Osteocyte (in vitro differentiated cells): ENCODE data around the gene GGN. TPM values are rescaled to one million over a fixed set of nuclear protein-coding genes. Genes with fewer than 3 reads are reported as not detected.

ENCODE experiments used
- DNase-seq: peaks from one replicate; pipeline ENCODE4 v3.0.0; 2021; ENCODE audit warnings: mixed read lengths; ENCODE audit not compliant: unreplicated experiment; ENCODE audit errors: extremely low spot score
- H3K27ac Mint-ChIP-seq: one replicate; pipeline ENCODE4 v1.8.0; 2021; ENCODE audit warnings: mild to moderate bottlenecking, mixed read lengths; ENCODE audit not compliant: unreplicated experiment
- H3K27me3 Mint-ChIP-seq: one replicate; pipeline ENCODE4 v1.8.0; 2021; ENCODE audit warnings: mixed read lengths; ENCODE audit not compliant: unreplicated experiment
- H3K36me3 Mint-ChIP-seq: one replicate; pipeline ENCODE4 v1.8.0; 2021; ENCODE audit warnings: mixed read lengths; ENCODE audit not compliant: unreplicated experiment
- H3K4me1 Mint-ChIP-seq: one replicate; pipeline ENCODE4 v1.8.0; 2021; ENCODE audit warnings: mixed read lengths; ENCODE audit not compliant: unreplicated experiment
- H3K4me3 Mint-ChIP-seq: one replicate; pipeline ENCODE4 v1.8.0; 2021; ENCODE audit warnings: mild to moderate bottlenecking, moderate library complexity, mixed read lengths; ENCODE audit not compliant: unreplicated experiment
- H3K9me3 Mint-ChIP-seq: one replicate; pipeline ENCODE4 v1.8.0; 2021; ENCODE audit warnings: mixed read lengths; ENCODE audit not compliant: unreplicated experiment
- CTCF ChIP-seq: fragments of 200-600 bp; sonication (generic); IDR thresholded peaks from 2 replicates; pipeline ENCODE4 v1.5.0; 2021; ENCODE audit warnings: antibody characterized with exemption, mild to moderate bottlenecking, moderate library complexity
- total RNA-seq: library from RNA; stranded (reverse); gene quantifications from 2 replicates; pipeline ENCODE4 v1.2.1, GENCODE V29; 2021

GGN gene
- total RNA-seq, 1 donor from 2014 or later, result 2.3 TPM

GRCh38 chr19:38389957-38390924 is 2.4 kb upstream of the GGN start:
- Mint-ChIP-seq H3K4me3 (peak overlapping the region; percentile 74), H3K27me3 (no peaks in the 10 kb centered on the region), H3K9me3 (no peaks in the 10 kb centered on the region), H3K27ac (peak overlapping the region; percentile 90), H3K4me1 (peaks cover 16% of the 10 kb centered on the region), H3K36me3 (peaks cover 6% of the 10 kb centered on the region)
- no peak for TF ChIP-seq CTCF
- DNase-seq, result no peak

GRCh38 chr19:38389101-38389925 is 1.5 kb upstream of the GGN start:
- peak overlapping the region; percentile 74 for H3K4me3 Mint-ChIP-seq
- no peaks in the 10 kb centered on the region for H3K27me3 Mint-ChIP-seq
- H3K36me3 Mint-ChIP-seq, result peaks cover 9% of the 10 kb centered on the region
- no peak for DNase-seq
- TF ChIP-seq CTCF, result no peak
- peaks cover 16% of the 10 kb centered on the region for H3K4me1 Mint-ChIP-seq
- no peaks in the 10 kb centered on the region for H3K9me3 Mint-ChIP-seq
- peak overlapping the region; percentile 90 for H3K27ac Mint-ChIP-seq

GRCh38 chr19:38388349-38389100 is 691 bp upstream of the GGN start, which contains the start of gene SPRED3:
SPRED3 (plus strand) TSS chr19:38388697; CDS start chr19:38390303, 1,606 bp downstream.
- TF ChIP-seq CTCF, result no peak
- peak within 1 kb of the TSS; percentile 90 for H3K27ac Mint-ChIP-seq
- DNase-seq, result no peak
- H3K27me3 Mint-ChIP-seq, result no peaks in the 10 kb centered on the region
- H3K4me1 Mint-ChIP-seq, result peaks cover 16% of the 10 kb centered on the region
- peak within 1 kb of the TSS; percentile 92 for H3K4me3 Mint-ChIP-seq
- no peaks in the 10 kb centered on the region for H3K9me3 Mint-ChIP-seq
- peaks cover 7% of the 10 kb centered on the region for H3K36me3 Mint-ChIP-seq

GRCh38 chr19:38386971-38387549 is 774 bp downstream of the GGN start:
- TF ChIP-seq CTCF, result no peak
- Mint-ChIP-seq H3K9me3 (no peaks in the 10 kb centered on the region), H3K36me3 (peaks cover 13% of the 10 kb centered on the region), H3K27ac (peak overlapping the region; percentile 87), H3K27me3 (no peaks in the 10 kb centered on the region), H3K4me1 (peaks cover 13% of the 10 kb centered on the region), H3K4me3 (peak overlapping the region; percentile 92)
- no peak for DNase-seq
